ENCODE data around the gene CAPN1.

DNA sequence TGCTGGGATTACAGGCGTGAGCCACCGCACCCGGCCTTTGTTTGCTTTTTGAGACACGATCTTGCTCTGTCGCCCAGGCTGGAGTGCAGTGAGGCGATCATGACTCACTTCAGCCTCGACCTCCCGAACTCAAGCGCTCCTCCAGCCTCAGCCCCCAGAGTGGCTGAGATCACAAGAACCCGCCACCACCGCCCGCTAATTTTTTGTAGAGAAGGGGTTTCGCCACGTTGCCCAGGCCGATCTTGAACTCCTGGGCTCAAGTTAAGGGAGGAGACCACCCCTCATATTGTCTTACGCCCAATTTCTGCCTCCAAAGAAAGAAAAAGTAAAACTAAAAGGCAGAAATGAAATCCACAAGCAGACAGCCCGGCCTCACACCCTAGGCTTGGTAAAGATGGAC, 78.6 kb downstream of the CAPN1 start:
- TF ChIP-seq, protein P1, sequence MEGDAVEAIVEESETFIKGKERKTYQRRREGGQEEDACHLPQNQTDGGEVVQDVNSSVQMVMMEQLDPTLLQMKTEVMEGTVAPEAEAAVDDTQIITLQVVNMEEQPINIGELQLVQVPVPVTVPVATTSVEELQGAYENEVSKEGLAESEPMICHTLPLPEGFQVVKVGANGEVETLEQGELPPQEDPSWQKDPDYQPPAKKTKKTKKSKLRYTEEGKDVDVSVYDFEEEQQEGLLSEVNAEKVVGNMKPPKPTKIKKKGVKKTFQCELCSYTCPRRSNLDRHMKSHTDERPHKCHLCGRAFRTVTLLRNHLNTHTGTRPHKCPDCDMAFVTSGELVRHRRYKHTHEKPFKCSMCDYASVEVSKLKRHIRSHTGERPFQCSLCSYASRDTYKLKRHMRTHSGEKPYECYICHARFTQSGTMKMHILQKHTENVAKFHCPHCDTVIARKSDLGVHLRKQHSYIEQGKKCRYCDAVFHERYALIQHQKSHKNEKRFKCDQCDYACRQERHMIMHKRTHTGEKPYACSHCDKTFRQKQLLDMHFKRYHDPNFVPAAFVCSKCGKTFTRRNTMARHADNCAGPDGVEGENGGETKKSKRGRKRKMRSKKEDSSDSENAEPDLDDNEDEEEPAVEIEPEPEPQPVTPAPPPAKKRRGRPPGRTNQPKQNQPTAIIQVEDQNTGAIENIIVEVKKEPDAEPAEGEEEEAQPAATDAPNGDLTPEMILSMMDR (IDR thresholded peaks at IDR 0.05; ENCODE audit: low read depth, low read length), result no peak
- TF ChIP-seq POLR2A (IDR thresholded peaks at IDR 0.05; ENCODE audit: extremely low read depth, insufficient read length), result no peak
